ENCODE results near the gene GPRIN3.

GPRIN3 gene

GRCh38 chr4:89253935-89254334, 53.7 kb downstream of the GPRIN3 start:
- no peak for DNase-seq

- DNase-seq, result no peak
Observed at GRCh38 chr4:89253311-89253710, 54.3 kb downstream of the GPRIN3 start.

DNA sequence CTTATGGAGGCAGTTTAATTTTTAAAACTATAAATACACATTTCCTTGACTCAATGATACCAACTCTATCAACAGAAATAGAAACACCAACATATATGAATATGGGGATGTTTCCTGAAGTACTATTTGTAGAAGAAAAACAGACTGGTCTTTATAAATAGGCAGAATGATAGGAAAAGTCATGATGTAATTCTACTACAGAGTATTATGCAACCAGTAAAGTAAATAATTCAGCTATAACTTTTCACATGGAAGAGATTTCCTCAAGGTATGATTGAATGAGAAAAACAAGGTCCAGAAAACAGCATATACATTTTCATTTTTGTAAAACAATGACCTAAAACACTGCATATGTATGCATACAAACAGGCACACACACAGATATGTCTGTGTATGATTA, 56.2 kb downstream of the GPRIN3 start:
- no peak for DNase-seq

DNA sequence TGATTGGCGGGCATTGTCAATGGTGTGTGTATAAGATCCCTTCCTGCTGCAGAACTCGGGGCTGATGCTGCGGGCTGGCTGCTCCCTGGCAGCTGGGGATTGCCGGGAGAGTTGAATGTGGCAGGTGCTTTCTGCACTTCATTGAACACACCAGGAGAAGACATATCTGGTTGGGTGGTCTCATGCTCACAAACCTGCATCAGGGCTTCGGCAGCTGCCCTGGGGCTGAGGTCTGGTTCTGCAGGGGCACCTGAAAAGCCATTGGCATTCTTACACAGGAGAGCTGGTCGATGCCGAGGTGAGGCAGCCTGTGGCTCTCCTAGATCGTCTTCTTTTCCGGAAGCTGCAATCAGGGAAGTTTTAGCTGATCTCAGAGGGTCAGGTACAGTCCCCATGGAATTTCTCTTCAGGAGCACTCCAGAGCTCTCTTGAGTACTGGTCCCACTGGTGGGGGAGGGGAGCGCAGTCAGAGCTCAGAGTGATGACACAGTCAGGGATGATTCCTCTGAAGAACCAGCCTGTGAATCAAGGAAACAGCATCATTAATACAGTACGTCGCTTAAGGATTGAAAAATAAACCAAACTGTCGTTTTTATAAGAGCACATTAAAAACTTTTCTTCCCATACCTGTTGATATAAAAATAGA, 57.8 kb downstream of the GPRIN3 start:
- no peak for DNase-seq

- DNase-seq, result no peak
Observed at GRCh38 chr4:89249313-89249712, 58.3 kb downstream of the GPRIN3 start.

- DNase-seq, result no peak
Observed at GRCh38 chr4:89248879-89249281, 58.7 kb downstream of the GPRIN3 start.

DNA sequence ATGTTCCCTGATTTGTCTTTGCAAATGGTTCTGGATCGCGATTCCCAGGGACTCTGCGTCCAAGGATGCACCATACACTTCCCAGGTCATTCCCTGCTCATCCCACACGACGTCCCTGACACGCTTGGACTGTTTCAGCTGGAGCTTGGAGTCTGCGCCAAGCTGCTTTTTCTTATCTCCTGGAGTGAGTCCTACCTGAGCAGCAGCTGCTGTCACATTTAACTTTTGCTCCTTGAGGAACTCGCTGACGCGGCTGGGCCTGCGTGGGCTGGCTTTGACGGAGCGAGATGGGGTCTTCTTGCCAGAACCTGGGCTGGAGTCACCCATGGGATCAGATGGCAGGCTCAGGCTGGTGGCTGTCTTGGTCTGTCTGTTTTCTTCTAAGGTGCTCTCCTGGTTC, 59.6 kb downstream of the GPRIN3 start:
- DNase-seq, result no peak

- no peak for DNase-seq
Observed at GRCh38 chr4:89245459-89245858, 62.1 kb downstream of the GPRIN3 start.

GRCh38 chr4:89243733-89244252, 63.8 kb downstream of the GPRIN3 start:
- no peak for DNase-seq

DNA sequence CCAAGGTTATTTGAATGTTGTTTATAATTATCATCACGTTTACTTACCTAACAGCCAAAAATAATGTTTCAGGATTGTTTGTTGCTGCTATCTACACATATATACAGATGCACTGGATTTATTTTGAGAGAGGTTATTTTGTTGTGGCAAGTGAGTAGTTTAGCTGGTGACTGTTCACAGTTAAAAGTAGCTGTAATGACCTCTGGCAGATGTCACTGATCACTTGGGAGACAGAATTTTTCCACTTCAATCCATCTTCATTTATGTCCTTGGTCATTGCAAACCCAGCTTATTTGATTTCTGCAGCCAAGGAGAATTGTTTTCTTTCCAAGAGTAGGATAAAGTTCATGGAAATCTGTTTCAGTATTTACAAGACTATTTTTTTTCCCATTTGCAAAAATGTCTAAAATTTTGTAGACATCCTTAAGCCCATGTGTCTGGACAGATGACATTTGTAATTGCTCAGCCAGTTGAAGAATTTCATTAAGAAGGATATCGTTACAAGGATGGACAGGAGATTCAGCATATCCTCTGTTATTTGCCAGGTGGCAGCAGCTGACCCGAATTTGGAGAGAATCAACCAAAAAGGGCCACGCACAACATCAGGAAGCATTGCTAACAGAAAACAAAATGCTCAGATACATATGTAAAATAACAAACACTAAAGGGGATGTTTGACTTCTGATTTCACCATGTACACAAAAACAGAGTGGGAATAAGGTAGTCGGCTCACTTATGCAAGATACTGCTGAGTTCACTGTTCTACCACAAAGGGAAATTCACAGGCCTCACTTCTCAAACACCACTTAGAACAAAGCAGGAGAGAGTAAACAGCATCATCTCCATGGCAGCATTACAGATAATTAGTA, 64.5 kb downstream of the GPRIN3 start:
- DNase-seq, result no peak

- no peak for DNase-seq
Observed at GRCh38 chr4:89242216-89242615, 65.4 kb downstream of the GPRIN3 start.

DNA sequence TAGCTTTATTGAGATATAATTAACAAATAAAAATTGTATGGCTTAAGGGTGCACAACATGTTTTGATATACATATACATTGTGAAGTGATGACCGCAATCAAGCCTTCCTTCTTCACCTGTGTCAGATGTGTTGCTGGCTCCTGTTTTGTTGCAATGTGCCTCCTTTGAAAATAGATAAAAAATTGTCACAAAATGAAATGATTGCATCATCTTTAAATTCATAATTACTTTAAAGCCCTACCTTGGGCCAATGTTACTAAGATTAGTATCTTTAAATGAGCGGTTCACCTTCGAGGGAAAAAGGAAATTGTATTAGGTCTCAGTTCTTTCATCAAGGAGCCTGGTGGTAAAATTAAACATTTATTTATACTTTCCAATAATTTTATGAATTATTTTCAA, 77.3 kb downstream of the GPRIN3 start:
- DNase-seq, result no peak

DNA sequence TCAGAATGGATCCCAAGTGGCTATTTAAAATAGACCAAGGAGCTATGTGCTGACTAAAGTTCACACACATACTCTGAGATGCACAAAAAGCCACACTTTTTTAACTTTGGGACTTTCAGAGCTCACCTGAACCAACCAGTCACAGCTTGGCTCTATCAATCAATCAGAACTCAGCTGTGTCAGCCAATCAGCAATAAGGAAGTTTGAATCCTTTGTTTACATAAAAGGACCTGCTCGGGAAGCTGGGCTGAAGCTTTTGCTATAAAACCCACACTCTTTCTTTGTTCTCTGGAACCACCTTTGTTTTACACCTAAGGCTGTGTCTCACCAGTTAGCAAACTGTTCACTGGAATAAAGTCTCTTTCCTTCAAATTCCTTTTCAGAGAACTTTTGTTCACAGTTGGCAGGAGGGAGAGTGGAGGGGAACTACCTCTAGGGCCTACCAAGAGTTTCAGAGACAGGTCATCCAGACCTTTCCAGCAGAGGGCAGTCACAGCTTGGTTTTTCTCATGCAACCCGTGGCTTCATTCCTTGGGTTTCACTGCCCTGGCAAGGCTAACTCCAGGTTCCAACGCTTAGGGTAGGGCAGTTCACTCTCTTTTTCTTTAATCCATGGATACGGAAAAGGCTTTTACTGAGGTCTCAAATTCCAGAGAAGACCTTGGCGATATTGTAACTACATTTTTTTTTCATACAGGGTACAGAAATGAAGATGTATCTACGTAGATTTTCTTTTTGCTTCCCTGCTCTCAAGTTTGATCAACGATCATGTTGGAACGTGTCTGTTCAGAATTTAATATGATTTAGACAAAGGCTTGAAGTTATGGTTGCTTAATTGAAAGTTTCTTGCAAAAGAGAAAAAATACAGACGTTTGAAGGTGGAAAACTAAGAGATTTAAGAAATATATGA, 80.7 kb downstream of the GPRIN3 start:
- DNase-seq, result no peak

DNA sequence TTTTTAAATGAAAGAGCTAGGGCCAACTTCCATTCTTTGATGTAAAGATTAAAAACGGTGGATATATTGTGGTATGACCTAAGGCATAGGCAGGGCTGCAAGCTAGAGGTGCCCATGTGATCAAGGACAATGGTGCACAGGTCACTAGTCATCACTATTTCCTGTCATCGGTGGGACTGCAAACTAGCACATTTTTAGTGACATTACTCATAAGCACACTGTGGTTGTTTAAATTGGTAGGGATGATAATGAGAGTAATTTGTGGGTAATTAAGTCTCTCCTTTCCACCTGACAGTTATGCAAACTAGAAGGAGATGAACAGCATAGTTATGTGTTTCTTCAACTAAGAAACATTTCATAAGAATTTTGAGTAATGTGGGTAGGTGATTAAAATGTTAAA, 85.4 kb downstream of the GPRIN3 start:
- no peak for DNase-seq

GRCh38 chr4:89221167-89221867, 86.3 kb downstream of the GPRIN3 start:
- no peak for DNase-seq

DNA sequence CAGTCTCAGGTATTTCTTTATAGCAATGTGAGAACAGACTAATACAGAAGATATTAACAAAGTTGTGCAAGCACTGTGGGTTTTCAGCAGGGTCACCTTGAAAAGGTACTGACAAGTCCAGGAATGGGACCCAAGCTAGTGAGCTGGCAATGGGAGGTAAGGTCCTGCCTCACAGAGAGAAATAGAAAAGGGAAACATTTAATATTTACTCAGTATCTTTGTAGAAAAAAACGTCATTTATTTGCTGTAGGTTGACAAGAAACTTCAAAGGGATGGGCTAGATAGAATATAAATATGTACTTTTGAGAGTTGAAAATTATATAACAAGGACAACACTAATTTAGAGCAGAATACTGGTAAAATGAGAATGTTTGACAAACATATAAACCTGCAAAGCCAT, 89.0 kb downstream of the GPRIN3 start:
- no peak for DNase-seq

DNA sequence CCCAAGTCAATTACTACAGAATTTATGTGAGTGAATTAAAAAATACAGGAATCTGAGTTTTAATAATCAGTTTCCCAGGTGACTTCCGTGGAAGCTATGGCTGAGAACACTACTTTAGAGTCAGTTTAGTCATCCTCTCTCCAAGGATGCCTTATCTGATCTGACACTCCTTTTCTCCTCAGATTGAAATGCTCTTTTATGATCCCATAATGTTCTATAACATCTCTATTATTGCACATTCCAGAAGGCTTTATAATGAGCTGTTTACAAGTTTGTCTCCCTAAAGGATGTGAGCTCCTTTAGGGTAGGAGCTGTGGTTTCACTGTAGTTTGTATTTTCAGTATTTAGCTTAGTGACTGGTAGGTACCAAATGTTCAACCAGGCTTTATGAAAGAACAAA, 90.0 kb downstream of the GPRIN3 start:
- no peak for DNase-seq

DNA sequence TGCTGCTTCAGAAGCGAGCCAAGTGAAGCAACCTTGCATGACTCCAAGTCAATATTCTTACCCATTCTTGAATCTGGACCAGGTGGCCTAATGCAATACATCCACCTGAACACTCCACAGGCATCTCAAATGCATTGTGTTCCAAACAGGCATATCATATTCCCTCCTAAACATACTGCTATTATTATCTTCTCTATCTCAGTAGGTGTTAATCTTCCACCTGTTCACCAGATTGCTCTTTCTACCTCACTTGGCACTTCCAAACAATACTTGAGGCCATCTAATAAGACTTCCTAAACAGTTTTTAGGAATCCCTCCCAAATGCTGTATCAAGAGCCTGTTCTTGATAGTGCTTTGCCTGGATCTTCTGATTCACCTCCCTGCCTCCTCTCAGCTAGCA, 90.7 kb downstream of the GPRIN3 start:
- DNase-seq, result no peak

GRCh38 chr4:89216422-89216821, 91.2 kb downstream of the GPRIN3 start:
- DNase-seq, result no peak

GRCh38 chr4:89215736-89216135, 91.9 kb downstream of the GPRIN3 start:
- no peak for DNase-seq

- no peak for DNase-seq
Observed at GRCh38 chr4:89214308-89214707, 93.3 kb downstream of the GPRIN3 start.

DNA sequence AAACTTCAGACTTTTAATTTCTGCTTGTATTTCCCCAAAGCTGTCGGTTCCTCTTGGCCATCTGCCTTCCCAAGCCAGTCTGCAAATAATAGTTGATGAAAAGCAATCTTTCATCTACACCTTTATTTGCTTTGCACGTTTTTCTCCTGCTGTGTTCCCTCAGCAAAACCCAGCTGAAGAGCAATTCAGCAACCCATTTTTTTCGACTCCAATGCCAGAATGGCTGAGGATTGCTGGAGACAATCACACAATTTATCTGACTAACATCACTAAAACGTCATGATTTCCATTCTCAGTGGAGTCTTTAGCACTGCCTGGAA, 94.3 kb downstream of the GPRIN3 start:
- no peak for DNase-seq

All from T1000 (cell line).